GM18868 (cell line): Measurements from ENCODE around the gene PTPRH.
"Not testable (repeated sequence)": the region's sequence is repeated elsewhere in the genome, so short reads cannot be mapped to it uniquely, and the experiment has no call there.

Source experiments
- ATAC-seq: cut with Tn5 transposase; IDR thresholded peaks from one replicate; pipeline ENCODE4 v1.9.1; 2021; ENCODE audit warnings: mild to moderate bottlenecking, moderate library complexity; ENCODE audit not compliant: unreplicated experiment

The PTPRH gene

DNA sequence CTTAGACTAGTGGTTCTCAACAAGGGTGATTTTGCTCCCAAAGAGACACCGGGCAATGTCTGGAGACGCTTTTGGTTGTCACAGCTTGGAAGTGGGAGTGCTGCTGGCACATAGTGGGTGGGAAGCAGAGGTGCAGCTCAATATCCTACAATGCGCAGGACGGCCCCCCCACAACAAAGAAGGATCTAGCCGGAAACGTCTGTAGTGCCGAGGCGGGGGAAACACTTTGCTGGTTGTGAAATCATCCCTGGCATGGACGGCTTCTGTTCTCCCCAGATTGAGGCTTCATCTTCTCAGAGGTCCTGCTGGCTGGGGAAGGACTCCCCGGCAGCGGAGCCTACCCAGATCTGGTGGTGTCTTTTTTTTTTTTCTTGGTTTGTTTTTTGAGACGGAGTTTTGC lies 15.8 kb downstream of the PTPRH start:
- no peak for ATAC-seq

DNA sequence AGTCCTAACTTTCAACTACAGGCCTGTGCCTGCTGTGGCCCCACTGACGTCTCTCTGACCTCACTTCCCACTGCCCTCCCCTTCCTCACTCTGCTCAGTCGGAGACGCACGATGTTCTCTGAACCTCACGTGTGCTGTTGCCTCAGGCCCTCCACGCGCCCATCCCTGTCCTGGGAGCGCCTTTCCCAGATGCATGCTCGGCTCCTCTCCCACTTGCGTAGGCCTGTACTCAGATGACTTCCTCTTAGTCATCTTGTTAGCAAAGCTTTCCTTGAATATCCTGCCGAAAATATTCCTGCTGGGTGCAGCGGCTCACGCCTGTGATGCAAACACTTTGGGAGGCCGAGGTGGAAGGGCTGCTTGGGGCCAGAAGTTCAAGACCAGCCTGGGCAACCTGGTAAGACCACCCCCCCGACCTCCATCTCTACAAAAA lies 19.9 kb downstream of the PTPRH start:
- no peak for ATAC-seq

DNA sequence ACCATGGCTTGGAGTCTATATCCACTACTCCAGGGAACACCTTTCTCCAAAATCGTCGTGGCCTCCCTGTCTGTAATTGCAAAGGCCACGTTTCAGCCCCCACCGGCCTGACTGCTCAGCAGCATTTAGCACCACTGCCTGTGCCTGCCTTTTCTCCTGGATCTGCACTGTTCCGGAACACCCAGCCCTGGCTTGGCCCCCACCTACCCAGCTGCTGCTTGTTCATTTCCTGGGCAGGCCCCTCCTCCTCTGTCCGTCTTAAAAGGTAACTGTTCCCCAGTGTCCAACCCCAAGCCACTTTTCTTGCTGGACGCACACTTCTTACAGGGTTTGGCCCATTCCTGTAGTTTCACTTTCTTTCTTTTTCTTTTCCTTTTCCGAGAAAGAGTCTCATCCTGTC lies 20.7 kb downstream of the PTPRH start:
- ATAC-seq: no peak

DNA sequence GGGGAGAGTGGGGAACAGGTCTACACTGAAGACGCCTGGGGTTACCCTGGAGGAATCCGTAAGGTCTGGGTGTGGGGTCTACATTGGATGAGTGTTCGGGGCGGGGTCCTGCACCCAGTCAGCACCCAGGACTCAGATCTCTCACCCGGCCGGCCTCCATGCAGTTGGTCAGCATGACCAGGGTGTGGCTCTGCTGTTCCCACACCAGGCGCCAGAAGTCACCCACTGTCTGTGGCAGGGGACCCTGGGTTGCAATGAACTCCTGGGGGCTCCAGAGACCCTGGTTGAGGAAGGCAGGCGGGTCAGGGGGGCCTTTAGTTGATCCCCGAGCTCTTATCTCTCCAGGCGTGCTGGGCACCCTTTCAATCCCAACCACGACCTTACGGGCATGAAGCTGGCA lies 23.2 kb downstream of the PTPRH start:
- ATAC-seq: no peak

DNA sequence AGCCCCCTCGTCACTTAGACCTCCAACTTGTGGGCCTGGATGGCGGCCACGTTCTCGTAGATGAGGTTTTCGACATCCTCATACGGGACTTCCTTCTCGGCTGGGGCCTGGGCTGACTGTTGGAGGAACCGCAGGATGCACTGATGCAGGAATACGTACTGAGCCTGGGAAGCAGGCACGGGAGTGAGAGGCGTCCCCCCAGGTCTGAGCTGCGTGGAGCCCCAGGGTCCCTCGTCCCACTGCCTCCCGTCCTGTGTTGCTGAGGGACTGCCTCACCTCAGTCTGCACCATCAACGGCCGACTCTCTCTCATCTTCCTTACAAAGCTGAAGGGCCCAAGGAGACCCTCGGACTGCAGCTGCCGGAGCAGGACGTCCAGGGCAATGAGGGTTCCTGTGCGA lies 27.6 kb downstream of the PTPRH start:
- no peak for ATAC-seq

DNA sequence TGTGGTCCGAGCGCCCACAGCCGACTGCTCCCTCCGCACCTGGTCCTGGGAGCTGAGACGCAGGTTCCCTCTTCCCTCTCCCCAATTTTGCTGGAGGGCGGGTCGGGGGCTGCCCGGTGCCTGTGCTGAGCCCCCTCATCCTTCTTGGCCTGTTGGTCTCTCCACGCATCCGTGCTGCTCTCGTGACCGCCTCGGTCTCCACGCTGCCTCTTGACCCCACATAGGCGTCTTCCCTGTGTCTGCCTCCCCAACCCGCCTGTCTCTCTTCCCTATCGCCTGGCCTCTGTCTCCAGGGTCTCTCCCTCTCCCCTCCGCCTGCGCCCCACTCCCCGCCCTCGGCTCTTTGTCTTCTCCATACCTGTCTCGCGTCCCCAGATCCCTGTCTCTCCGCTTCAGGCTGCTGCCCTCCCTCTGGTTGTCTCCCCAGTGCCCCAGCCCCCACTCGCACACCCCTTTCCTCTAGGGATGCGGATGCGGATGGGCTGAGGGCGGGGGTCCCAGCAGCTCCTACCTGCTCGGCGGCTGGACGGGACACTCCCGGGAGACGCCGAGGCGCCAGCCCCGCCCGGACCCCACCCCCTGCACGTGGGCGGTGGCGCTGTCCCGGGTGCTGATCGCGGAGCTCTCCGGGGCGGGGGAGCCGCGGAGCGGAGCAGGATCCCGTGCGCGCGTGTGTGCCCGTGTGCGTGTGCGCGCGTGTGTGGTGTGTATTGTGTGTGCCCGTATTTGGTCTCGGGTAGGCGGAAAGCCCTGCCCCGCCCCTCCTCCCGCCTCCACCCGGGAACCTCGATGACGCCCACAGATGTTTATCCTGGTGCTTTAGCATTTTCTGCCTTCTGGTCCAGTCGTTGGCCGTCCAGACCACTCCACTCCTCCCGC lies 29.5 kb downstream of the PTPRH start, which contains the start of gene SYT5:
Gene SYT5 (minus strand): TSS at position 684 of the 879 bp plus-strand sequence. CDS start 1,248 bp downstream, outside the sequence.
- ATAC-seq: no peak

DNA sequence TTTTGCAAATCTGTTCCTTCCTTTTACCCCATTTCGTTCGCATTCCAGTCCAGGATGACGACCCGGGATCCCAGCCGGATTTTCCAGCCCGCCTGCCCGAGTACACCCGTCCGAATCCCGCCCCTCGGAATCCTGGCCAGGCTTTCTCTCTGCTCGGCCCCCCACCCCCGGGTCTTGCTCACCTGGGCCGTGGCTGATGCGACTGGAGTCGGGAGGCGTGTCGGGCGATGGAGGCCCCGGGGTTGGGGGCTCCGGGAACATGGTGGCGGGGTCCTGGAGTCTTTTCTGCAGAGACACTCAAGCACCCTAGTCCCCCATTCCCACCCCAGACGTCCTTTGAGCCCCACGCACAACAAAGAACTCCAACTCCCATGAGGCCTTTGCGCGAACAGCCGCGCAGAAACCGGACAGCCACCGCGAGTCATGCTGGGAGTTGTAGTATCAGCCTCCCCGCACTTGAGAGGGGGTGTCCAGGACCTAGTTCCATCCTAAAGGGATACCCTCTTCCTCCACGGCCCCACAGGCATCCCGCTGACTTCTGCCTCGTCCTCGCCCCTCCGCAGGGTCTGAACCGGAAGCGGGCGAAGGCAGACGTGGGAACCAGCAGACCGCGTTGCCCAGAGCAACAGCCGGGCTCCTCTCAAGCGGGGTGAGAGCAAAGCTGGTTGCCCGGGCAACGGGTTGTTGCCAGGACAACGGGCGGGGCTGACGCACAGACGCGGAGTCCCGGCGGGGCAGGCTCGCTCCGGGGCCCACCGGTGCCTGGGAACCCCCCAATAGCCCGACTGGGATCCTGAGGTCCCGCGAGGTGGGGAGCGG lies 30.3 kb downstream of the PTPRH start:
- peak; percentile 86 for ATAC-seq

DNA sequence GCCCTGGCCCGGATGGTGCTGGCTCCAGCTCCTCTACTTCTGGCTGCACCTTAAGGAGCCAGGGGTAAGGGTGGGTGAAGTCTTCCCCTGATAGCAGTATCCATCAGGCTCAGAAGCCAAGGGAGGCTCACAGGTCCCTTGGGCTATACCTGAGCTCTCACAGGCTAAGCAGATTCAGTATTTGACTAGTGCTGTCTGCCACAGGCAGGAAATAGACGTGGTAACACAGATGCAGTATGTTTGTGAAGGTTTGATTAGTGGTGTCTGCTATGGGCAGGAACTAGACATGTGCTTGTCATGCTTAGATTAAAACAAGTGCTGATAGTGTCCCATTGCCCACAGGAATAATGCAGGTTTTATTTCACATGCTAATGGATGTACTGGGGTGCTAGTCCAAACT lies 33.2 kb downstream of the PTPRH start:
- no peak for ATAC-seq

DNA sequence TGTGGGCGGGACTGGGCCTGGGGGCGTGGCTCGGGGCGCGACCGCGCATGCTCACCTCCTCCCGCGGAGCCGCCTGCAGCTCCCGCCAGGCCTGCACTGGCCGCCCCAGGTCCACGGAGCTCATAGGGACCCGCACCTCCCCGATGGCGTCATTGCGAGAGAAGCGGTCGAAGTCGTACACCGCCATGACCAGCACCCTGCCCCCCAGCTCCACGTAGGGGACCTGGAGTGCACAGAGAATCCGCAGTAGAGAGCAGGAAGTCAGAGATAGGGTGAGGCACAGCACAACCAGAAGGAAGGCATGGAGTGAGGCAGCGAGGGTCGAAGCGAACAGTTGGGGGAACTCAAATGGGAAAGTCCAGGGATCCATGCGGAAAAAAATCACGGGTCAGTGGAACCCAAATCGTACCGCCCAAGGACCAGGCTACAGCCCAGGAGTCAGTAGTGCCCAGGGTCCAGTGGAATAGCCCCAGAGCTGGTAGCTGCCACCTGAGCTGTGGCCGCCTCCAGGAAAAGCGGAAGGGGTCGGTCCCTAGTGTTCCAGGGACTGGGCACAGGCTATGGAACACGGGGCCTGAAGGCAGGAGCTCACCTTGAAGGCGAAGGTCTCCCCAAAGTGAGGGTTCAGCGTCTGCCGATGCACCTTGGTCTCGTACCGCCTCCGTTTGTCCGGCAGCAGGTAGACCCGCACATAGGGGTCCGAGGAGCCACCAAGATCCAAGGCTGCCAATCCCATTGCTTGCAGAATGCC lies 34.0 kb downstream of the PTPRH start:
- no peak for ATAC-seq

DNA sequence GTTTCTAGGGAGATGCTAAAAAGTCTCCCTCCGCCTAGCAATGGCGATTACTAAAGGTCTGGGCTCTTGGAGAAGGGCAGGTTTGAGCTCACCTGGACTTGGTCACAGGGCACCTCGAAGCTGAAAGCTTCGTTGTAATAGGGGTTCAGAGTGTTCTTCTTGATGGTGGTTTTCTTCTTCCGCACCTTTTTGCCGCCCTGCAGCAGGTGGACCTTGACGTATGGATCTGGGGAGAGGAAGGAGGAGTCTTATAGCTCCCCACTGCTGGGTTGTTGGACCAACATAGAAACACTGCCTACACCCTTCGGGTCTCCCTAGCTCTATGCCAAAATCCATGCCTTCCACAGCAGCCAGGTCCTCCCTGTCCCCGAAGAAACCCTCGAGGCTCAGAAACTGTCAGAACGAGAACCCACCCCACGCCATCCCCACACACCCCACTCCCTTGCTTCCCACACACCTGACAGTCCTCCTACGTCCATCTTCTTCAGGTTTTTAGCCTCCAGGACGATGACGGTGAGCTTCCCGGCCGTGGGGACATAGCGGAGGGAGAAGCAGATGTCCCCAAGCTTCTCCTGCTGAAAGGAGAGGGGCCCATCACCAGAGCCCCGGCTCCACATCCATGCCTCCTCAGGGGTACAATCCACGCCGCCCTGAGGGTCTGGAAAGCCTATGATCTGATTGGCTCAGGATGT lies 34.7 kb downstream of the PTPRH start:
- no peak for ATAC-seq

DNA sequence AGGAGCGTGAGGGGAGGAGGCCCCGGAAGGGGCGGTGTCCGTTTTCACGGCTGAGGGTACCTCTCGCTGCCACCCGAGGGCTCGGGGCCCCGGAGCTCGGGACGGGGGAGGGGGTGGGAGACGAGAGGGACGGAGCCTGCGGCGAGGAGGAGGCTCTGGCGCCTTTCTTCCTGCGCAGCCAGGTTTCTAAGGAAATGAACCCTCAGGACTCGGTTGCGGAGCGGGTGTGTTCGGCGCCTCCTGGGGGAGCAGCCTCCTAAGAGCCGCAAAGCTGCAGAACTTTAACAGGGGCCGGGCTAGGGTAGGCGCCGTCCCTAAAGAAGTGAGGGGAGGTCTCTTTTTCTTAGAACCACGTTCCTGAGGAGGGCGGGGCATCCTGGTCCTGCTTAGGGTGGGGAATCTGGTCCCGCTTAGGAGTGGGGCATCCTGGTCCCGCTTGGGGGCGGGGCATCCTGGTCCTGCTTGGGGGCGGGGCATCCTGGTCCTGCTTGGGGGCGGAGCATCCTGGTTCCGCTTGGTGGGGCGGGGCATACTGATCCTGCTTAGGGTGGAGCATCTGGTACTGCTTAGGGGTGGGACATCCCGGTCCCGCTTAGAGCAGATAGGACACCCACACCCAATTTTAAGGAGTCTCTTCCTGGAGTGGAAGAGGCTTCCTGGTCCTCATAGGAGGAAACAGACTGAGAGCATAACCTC lies 35.4 kb downstream of the PTPRH start:
- ATAC-seq: no peak

DNA sequence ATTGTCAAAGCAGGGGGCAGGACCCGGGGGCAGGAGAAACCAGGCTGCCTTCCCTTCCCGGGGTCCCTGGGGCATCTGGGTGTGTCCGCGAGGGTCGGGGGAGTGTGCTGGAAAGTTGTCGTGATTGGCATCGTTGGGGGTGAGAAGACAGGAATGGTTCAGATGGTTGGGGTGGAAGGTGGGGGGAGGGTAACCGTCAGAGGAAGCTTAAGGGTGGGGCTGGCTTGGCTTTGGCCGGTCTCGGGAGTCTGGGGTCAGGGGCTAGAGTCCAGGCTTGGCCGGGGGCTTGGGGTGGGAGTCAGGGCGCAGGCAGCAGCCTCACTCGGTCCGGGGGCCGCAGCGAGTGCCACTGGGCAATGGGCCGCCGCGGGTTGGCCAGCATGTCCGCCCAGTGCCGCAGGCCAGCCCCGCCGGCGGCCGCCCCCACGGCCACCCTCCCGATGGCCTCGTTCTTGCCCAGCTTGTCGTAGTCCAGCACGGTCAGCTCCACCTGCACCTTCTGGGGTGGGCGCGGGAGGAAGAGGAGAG lies 36.1 kb downstream of the PTPRH start:
- ATAC-seq: no peak

DNA sequence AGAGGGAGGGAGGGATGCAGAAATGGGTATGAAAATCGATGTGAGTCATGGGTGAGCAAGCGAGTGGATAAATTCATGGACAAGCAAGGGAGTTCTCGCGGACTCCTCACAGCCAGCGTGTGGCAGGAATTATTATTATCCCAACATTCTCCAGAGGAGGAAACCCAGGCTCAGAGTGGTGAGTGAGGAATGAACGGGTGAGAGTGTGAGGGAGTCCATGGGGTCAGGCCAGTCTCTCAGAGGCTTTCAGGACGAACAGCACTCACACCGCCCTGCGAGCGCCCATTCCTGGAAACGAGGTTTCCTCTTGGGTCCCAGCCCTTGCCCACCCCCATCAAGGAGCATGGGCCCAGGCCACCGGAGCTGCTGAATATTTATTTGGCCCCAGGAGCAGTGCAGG lies 36.6 kb downstream of the PTPRH start:
- ATAC-seq: no peak

DNA sequence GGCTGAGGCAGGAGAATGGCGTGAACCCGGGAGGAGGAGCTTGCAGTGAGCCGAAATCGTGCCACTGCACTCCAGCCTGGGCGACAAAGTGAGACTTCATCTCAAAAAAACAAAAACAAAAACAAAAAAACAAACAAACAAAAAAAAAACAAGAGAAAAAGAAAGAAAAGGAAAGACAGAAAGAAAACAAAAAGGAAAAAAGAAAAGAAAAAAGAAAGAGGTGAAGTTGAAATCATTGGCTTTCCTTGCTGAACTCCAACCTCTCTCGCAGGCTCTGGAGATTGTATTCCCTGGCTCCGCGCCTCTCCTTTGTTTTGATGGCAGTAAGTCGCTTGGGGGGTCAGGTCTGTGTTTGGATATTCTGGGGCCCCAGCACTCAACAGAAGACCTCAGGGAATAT lies 37.0 kb downstream of the PTPRH start:
- not testable (repeated sequence) for ATAC-seq

DNA sequence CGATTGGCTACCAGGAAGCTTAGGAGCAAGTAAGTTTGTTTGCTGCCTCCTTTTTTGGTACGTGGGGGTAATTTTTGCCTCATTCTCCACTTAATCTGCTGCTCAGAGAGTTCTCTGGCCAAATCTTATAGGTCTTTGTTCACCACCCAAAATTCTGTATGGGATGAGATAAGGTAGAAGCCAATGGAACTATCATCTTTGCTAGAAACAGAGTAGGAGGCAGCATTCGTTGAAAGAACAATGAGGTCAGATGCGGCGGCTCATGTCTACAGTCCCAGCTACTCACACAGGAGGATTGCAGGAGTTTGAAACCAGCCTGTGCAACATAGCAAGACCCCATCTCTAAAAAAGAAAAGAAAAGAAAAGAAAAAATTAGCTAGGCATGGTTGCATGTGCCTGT lies 37.9 kb downstream of the PTPRH start:
- ATAC-seq: no peak

DNA sequence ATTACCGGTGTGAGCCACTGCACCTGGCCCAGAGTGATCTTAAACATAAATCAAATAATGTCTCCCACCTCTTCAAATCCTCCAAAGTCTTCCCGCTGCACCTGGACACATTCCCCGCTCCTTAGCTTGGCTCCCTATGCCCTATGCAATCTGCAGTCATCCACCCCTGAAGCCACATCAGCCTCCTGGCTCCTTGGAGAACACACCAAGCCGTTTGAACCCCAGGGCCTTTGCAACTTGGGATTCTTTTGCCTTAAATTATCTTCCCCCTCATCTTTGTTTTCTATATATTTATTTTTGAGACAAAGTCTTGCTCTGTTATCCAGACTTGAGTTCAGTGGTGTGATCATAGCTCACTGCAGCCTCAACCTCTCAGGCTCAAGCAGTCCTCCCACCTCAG lies 40.2 kb downstream of the PTPRH start:
- ATAC-seq: no peak

DNA sequence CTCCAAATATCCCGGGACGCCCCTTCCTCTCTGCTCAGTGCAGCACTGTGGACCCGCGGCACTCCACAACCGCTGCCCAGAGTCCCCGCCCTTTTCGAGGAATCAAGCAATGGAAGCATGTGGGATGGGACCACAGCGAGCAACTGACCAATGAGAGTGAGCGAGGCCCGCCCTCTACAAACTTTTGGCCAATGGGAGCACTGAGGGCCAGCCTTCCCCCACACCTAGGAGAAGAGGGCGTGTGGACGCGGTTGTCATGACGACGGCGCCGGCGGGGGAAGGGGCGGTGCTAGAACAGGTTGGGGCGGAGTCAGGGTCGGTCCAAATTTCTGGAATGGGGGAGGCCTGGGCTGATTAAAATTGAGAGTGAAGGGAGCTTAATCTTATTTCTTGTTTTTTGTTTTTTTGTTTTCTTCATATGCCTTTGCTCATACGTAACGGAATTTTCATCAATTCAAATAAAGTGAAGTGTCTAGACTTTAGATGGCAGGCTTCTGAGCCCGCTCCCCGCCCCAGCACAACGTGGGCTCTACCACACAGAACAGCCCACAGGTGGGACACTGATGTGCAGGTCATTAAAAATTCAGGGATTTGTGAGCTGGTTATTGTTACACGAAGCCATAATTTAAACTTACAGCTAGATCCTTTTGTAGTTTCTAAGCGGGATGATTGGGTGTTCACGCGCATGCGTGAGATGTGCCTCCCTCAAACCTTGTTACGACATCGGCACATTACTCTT lies 42.6 kb downstream of the PTPRH start, which contains the start of gene DNAAF3:
Gene DNAAF3 (minus strand): TSS at position 84 of the 739 bp plus-strand sequence. CDS start 200 bp downstream, outside the sequence.
- ATAC-seq: peak; percentile 68

DNA sequence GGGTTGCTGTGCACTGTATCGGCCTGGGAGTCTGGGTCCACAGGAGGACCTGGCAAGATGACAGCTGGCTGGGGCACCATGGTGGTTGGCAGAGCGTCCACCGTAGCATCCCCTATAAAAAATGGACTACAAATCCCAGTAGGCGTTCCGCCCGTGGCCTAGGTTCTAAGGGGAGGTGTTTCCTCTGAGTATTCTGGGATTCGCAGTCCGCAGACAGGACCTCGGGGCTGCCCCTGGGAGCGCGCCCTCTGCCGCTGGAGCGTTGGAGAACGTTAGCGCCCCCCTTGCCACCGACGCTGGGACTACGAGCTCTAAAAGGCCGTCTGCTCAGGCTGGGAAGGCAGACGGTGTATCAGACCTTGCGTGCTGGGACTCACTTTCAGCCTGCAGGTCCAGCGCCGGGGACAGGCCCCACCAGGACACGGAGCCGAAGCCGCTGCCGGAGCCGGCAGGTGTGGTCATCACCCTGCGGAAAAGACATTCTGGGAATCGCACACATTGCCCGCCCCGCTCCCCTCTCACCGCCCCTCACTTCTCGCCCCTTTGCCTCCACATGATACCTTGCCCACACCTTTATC lies 43.3 kb downstream of the PTPRH start:
- ATAC-seq: no peak
